Fibroblast of lung (primary cell): ENCODE measurements around the gene TYW1. TPM values are rescaled to one million over a fixed set of nuclear protein-coding genes. Genes with fewer than 3 reads are reported as not detected.
"Not testable (repeated sequence)": the region's sequence is repeated elsewhere in the genome, so short reads cannot be mapped to it uniquely, and the experiment has no call there.

Experiments used
- DNase-seq, 2 donors: peaks; one replicate each; pipeline versions ENCODE4 v3.0.0 to v3.0.0-alpha.2; 2010; ENCODE audit warnings: low read depth in 2 of 2
- H2AFZ ChIP-seq: 2 replicates; pipeline ENCODE4 v1.5.1; 2012; ENCODE audit warnings: low read length, control low read depth, inconsistent platforms
- H3K27ac ChIP-seq: 2 replicates; pipeline ENCODE4 v1.5.1; 2011; ENCODE audit warnings: low read length, control low read depth; ENCODE audit not compliant: insufficient read depth
- H3K27me3 ChIP-seq: 2 replicates; pipeline ENCODE4 v1.5.1; 2011; ENCODE audit warnings: mild to moderate bottlenecking, low read length; ENCODE audit not compliant: control insufficient read depth, insufficient read depth
- H3K36me3 ChIP-seq: 2 replicates; pipeline ENCODE4 v1.5.1; 2011; ENCODE audit warnings: low read length; ENCODE audit not compliant: control insufficient read depth, insufficient read depth
- H3K4me1 ChIP-seq: 2 replicates; pipeline ENCODE4 v1.5.1; 2011; ENCODE audit warnings: low read length; ENCODE audit not compliant: control insufficient read depth, insufficient read depth; ENCODE audit errors: extremely low read depth
- H3K4me2 ChIP-seq: 2 replicates; pipeline ENCODE4 v1.5.1; 2011; ENCODE audit warnings: low read length, control low read depth; ENCODE audit not compliant: insufficient read depth; ENCODE audit errors: extremely low read depth
- H3K4me3 ChIP-seq, 4 experiments: fragments of 200-600 bp in 1 of 4; sonication (generic) in 1 of 4; replicated peaks in 1 of 4; 2 replicates each; pipeline ENCODE4 v1.5.1; 2011 to 2016; ENCODE audit warnings: low read length in 4 of 4, low read depth in 3 of 4, mild to moderate bottlenecking in 3 of 4, control low read depth in 2 of 4, inconsistent platforms in 1 of 4, mixed read lengths in 1 of 4; ENCODE audit not compliant: insufficient read depth in 1 of 4; ENCODE audit errors: control extremely low read depth in 1 of 4
- H3K79me2 ChIP-seq: 2 replicates; pipeline ENCODE4 v1.5.1; 2012; ENCODE audit warnings: mild to moderate bottlenecking, low read length, inconsistent platforms; ENCODE audit not compliant: control insufficient read depth, insufficient read depth
- H3K9ac ChIP-seq: 2 replicates; pipeline ENCODE4 v1.5.1; 2011; ENCODE audit warnings: mild to moderate bottlenecking, low read length, control low read depth; ENCODE audit not compliant: insufficient read depth
- H3K9me3 ChIP-seq: 2 replicates; pipeline ENCODE4 v1.5.1; 2012; ENCODE audit warnings: low read depth, low read length; ENCODE audit not compliant: control insufficient read depth, insufficient read depth
- H4K20me1 ChIP-seq: 2 replicates; pipeline ENCODE4 v1.5.1; 2011; ENCODE audit warnings: low read length; ENCODE audit not compliant: control insufficient read depth, insufficient read depth; ENCODE audit errors: extremely low read depth
- EZH2 ChIP-seq: IDR thresholded peaks from 2 replicates; pipeline ENCODE4 v1.5.1; 2012; ENCODE audit warnings: low read length, control low read depth, mild to moderate bottlenecking; ENCODE audit errors: missing control alignments
- polyA plus RNA-seq, 2 donors: library from polyadenylated mRNA; depleted of rRNA in 1 of 2; stranded (reverse) in 1 of 2; unstranded in 1 of 2; fragments of >200 nt; gene quantifications; 2 replicates each; pipeline ENCODE4 v1.2.1, GENCODE V29; 2011 to 2012; ENCODE audit warnings: missing spikeins in 1 of 2
- total RNA-seq: library from RNA; depleted of rRNA; stranded (reverse); fragments of >200 nt; gene quantifications from 2 replicates; pipeline ENCODE4 v1.2.1, GENCODE V29; 2014
- TF ChIP-seq, protein P1 (sequence below), 2 donors: IDR thresholded peaks in 1 of 2; conservative IDR thresholded peaks in 1 of 2; 1 replicate in 1 of 2; 2 replicates in 1 of 2; pipeline ENCODE4 v1.5.1; 2011 to 2012; ENCODE audit warnings: low read length in 2 of 2, control low read depth in 1 of 2, inconsistent platforms in 1 of 2, low read depth in 1 of 2, mild to moderate bottlenecking in 1 of 2

TYW1 gene
- total and polyA plus RNA-seq, 2 donors (not counting 1 experiment from before 2014, with no cell fraction given), result 16.7 to 25.1 TPM

DNA sequence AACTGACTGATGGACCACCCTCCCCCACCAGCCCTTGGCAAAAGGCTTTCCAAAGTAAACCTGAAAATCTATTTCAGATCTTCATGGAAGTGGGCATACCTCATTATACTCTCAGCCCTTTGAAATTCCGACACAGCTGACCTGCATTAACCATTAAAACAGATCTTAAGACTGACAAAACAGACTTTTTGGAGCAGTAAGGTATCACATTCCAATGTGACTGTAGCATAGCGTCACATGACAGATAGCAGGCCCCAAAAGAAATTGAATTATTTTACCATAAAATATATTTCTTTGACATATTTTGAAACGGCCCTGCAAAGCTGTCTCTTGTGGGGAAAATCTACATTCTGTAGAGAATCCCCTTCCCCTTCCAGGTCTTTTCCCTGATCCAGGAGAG is 269.4 kb downstream of the TYW1 start:
- not testable (repeated sequence) for H4K20me1 ChIP-seq, H3K9ac ChIP-seq, H2AFZ ChIP-seq, H3K4me3 ChIP-seq, DNase-seq, H3K4me1 ChIP-seq, H3K79me2 ChIP-seq, H3K27ac ChIP-seq, H3K4me2 ChIP-seq, H3K27me3 ChIP-seq, H3K36me3 ChIP-seq, H3K9me3 ChIP-seq

DNA sequence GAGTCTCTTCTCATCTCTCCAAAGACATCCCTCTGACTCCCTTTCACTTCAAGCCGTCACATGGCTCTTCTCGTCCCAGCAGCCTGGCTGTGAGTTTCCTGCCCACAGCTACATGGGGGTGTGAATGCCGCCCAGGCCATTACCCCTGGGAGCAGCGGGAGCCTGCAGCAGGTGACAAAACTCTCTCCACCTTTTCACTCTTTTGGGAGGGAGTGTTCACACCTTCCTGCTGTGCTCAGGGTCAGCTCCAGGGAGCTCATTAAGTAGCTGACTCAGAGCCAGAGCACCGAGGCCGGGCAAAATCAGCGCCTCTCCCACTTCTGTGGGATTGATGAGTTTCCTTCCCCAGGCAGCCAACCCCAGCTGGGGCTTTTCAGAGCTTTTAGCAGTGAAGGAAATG is 271.3 kb downstream of the TYW1 start:
- H3K27ac ChIP-seq, result no peak overlapping the region
- H2AFZ ChIP-seq, result no peak overlapping the region
- no peak overlapping the region for H3K4me3 ChIP-seq
- H4K20me1 ChIP-seq, result no peaks in the 10 kb centered on the region
- no peak overlapping the region for H3K9ac ChIP-seq
- DNase-seq, result no peak
- H3K27me3 ChIP-seq, result no peaks in the 10 kb centered on the region
- H3K36me3 ChIP-seq, result no peaks in the 10 kb centered on the region
- no peaks in the 10 kb centered on the region for H3K9me3 ChIP-seq
- TF ChIP-seq, protein P1, sequence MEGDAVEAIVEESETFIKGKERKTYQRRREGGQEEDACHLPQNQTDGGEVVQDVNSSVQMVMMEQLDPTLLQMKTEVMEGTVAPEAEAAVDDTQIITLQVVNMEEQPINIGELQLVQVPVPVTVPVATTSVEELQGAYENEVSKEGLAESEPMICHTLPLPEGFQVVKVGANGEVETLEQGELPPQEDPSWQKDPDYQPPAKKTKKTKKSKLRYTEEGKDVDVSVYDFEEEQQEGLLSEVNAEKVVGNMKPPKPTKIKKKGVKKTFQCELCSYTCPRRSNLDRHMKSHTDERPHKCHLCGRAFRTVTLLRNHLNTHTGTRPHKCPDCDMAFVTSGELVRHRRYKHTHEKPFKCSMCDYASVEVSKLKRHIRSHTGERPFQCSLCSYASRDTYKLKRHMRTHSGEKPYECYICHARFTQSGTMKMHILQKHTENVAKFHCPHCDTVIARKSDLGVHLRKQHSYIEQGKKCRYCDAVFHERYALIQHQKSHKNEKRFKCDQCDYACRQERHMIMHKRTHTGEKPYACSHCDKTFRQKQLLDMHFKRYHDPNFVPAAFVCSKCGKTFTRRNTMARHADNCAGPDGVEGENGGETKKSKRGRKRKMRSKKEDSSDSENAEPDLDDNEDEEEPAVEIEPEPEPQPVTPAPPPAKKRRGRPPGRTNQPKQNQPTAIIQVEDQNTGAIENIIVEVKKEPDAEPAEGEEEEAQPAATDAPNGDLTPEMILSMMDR (conservative IDR thresholded peaks at IDR 0.05 in 1 of 2, IDR thresholded peaks at IDR 0.05 in 1 of 2; ENCODE audit: low read depth in 1 of 2, low read length in 2 of 2), result no peak
- TF ChIP-seq EZH2, result no peak
- H3K4me1 ChIP-seq, result no peaks in the 10 kb centered on the region
- no peaks in the 10 kb centered on the region for H3K79me2 ChIP-seq
- no peak overlapping the region for H3K4me2 ChIP-seq

DNA sequence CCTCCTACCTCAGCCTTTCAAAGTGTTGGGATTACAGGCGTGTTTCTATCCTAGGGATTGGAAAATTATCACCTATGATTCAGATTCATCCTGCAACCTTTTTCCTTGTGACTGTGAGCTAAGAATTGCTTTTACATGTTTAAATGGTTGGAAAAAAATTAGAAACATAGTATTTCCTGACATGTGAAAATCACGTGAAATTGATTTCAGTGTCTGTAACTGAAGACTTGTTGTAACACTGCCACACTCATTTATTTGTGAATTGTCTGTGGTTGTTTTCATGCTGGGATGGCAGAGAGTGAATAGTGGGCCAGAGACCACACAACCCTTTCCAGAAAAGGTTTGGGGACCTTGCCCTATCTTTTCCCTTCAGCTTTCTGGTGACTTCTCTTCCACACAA is 273.3 kb downstream of the TYW1 start:
- not testable (repeated sequence) for H3K79me2 ChIP-seq, H3K4me2 ChIP-seq, H3K27me3 ChIP-seq, H2AFZ ChIP-seq, H3K27ac ChIP-seq, H3K4me1 ChIP-seq, H3K9ac ChIP-seq, H3K9me3 ChIP-seq, H3K36me3 ChIP-seq, DNase-seq, H4K20me1 ChIP-seq, H3K4me3 ChIP-seq

Other genes starting within 250 kb of the TYW1 start
- 59.6 and 65.7 TPM in 2 replicates for gene TMEM248, start 75.6 kb upstream of the TYW1 start, total RNA-seq
- gene TMEM248, start 75.6 kb upstream of the TYW1 start, polyA plus RNA-seq, result 162 and 220 TPM in 2 replicates
- gene SBDS, start 1.2 kb upstream of the TYW1 start, total RNA-seq, result 80.9 and 118 TPM in 2 replicates
- 146 and 172 TPM in 2 replicates for gene SBDS, start 1.2 kb upstream of the TYW1 start, polyA plus RNA-seq